Naive thymus-derived CD4-positive, alpha-beta T cell (primary cell): Measurements from ENCODE around the gene PSMB3. TPM values are rescaled to one million over a fixed set of nuclear protein-coding genes. Genes with fewer than 3 reads are reported as not detected.

Source experiments
- ATAC-seq: fragments of 150-1000 bp; cut with Tn5 transposase; 2 replicates; pipeline ENCODE4 v1.10.0; 2021; ENCODE audit warnings: mild to moderate bottlenecking, moderate library complexity
- CTCF ChIA-PET: fragments of 350-600 bp; sonication (Branson Sonifier 250); formaldehyde crosslinking; loops from one replicate; lab custom pipeline; 2021; ENCODE audit warnings: antibody characterized with exemption; lab: Charles Lee
- POLR2A ChIA-PET: fragments of 350-600 bp; sonication (Branson Sonifier 250); formaldehyde crosslinking; loops from one replicate; lab custom pipeline; 2021; ENCODE audit warnings: antibody characterized with exemption, inconsistent platforms; lab: Charles Lee
- DNase-seq, 9 donors: peaks; one replicate each; pipeline versions ENCODE4 v3.0.0 to v3.0.0-alpha.2; 2020 to 2022; ENCODE audit warnings: mixed read lengths in 1 of 9
- H3K27ac ChIP-seq: one replicate; pipeline ENCODE4 v1.7.0; 2013; ENCODE audit warnings: mild to moderate bottlenecking, low read depth, low read length, moderate library complexity
- H3K27me3 ChIP-seq, 2 donors: one replicate each; pipeline ENCODE4 v1.7.0; 2013; ENCODE audit warnings: low read length in 2 of 2, mild to moderate bottlenecking in 2 of 2, moderate library complexity in 2 of 2; ENCODE audit not compliant: control insufficient read depth in 2 of 2, insufficient read depth in 2 of 2
- H3K36me3 ChIP-seq, 3 experiments: 1 replicate in 2 of 3; 2 replicates in 1 of 3; pipeline ENCODE4 v1.7.0; 2013; ENCODE audit warnings: low read length in 3 of 3, mild to moderate bottlenecking in 3 of 3, moderate library complexity in 1 of 3; ENCODE audit not compliant: insufficient read depth in 3 of 3, control insufficient read depth in 2 of 3
- H3K4me1 ChIP-seq, 2 donors: one replicate each; pipeline ENCODE4 v1.7.0; 2013; ENCODE audit warnings: low read length in 2 of 2, mild to moderate bottlenecking in 2 of 2, moderate library complexity in 1 of 2; ENCODE audit not compliant: control insufficient read depth in 2 of 2, insufficient read depth in 2 of 2
- H3K4me3 ChIP-seq: 2 replicates; pipeline ENCODE4 v1.7.0; 2013; ENCODE audit warnings: mild to moderate bottlenecking, low read length
- H3K9me3 ChIP-seq, 3 experiments: 1 replicate in 2 of 3; 2 replicates in 1 of 3; pipeline ENCODE4 v1.7.0; 2013; ENCODE audit warnings: low read length in 3 of 3; ENCODE audit not compliant: control insufficient read depth in 2 of 3
- H3K27ac Mint-ChIP-seq, 9 donors: one replicate each; pipeline ENCODE4 v1.8.0; 2020 to 2022; ENCODE audit warnings: mixed read lengths in 9 of 9, mild to moderate bottlenecking in 8 of 9, moderate library complexity in 5 of 9, inconsistent platforms in 2 of 9
- H3K27me3 Mint-ChIP-seq, 5 donors: one replicate each; pipeline ENCODE4 v1.8.0; 2021 to 2022; ENCODE audit warnings: mixed read lengths in 5 of 5, mild to moderate bottlenecking in 1 of 5
- H3K36me3 Mint-ChIP-seq, 5 donors: one replicate each; pipeline ENCODE4 v1.8.0; 2020 to 2022; ENCODE audit warnings: mixed read lengths in 5 of 5, mild to moderate bottlenecking in 3 of 5, inconsistent platforms in 1 of 5
- H3K4me1 Mint-ChIP-seq, 7 donors: one replicate each; pipeline ENCODE4 v1.8.0; 2020 to 2022; ENCODE audit warnings: mixed read lengths in 7 of 7, mild to moderate bottlenecking in 3 of 7, inconsistent platforms in 1 of 7
- H3K4me3 Mint-ChIP-seq, 10 donors: one replicate each; pipeline ENCODE4 v1.8.0; 2020 to 2022; ENCODE audit warnings: mild to moderate bottlenecking in 10 of 10, mixed read lengths in 10 of 10, moderate library complexity in 6 of 10, inconsistent platforms in 2 of 10
- H3K9me3 Mint-ChIP-seq, 11 donors: one replicate each; pipeline ENCODE4 v1.8.0; 2020 to 2022; ENCODE audit warnings: mixed read lengths in 11 of 11, mild to moderate bottlenecking in 4 of 11, inconsistent platforms in 1 of 11, moderate library complexity in 1 of 11
- intact Hi-C, 2 donors: fragments of 100-400 bp; cut with micrococcal nuclease; formaldehyde crosslinking; loops; one replicate each; pipeline ENCODE4 v1.15.1; 2023
- polyA plus RNA-seq, 2 donors: library from polyadenylated mRNA; unstranded; fragments of 300-500 nt; fragmentation: Illumina TruSeq; gene quantifications; one replicate each; pipeline ENCODE4 v1.2.3, GENCODE V29; 2021
- total RNA-seq, 6 experiments: library from RNA in 5 of 6; stranded (reverse) in 5 of 6; gene quantifications; 1 replicate in 5 of 6; 2 replicates in 1 of 6; pipeline ENCODE4 v1.2.3 and lab custom pipeline; 2021 to 2026

The PSMB3 gene
- total and polyA plus RNA-seq, 7 experiments from 2014 or later, result 60.8 to 410 (median 102) TPM

- POLR2A ChIA-PET, result interaction anchor here (0.8 to 14.1 kb wide), 10 partner anchors 10 to 148 kb away, joined by 3 to 317 read pairs (median 5); partner anchors contain the start of genes CISD3 and RPL23
- Mint-ChIP-seq H3K27me3 (no peaks in the 10 kb centered on the region), H3K36me3 (peaks cover 8 to 34% (median 9%) of the 10 kb centered on the region in 5 donors), H3K27ac (peak overlapping the region in 6 of 9 donors; percentile 38 to 98 (median 89)), H3K4me3 (peak overlapping the region; percentile 65 to 100 (median 97)), H3K9me3 (peaks cover 0 to 2% (median 0%) of the 10 kb centered on the region in 11 donors), H3K4me1 (peaks cover 35 to 58% (median 46%) of the 10 kb centered on the region in 7 donors)
- CTCF ChIA-PET, result interaction anchor here (0.6 to 1.9 kb wide), 4 partner anchors 23 to 30 kb away, joined by 3 to 14 read pairs (median 5); no protein-coding TSS in a partner anchor
- Histone ChIP-seq H3K27ac (peak overlapping the region; percentile 71), H3K4me3 (peak overlapping the region; percentile 73), H3K27me3 (no peaks in the 10 kb centered on the region), H3K9me3 (no peaks in the 10 kb centered on the region), H3K36me3 (peaks cover 15 to 37% (median 20%) of the 10 kb centered on the region in 3 experiments), H3K4me1 (peaks cover 27 to 29% of the 10 kb centered on the region in 2 donors)
- DNase-seq, result peak in 2 of 9 donors; percentile 23 to 51
- intact Hi-C loops, result loop anchor here (1.0 kb wide), 3 partner anchors 23 to 46 kb away; no protein-coding TSS in a partner anchor
- no peak for ATAC-seq
Measured at GRCh38 chr17:38705523-38705802, 47.1 kb upstream of the PSMB3 start.

- Mint-ChIP-seq H3K4me1 (peaks cover 39 to 61% (median 51%) of the 10 kb centered on the region in 7 donors), H3K27me3 (no peaks in the 10 kb centered on the region), H3K9me3 (peaks cover 0 to 2% (median 0%) of the 10 kb centered on the region in 11 donors), H3K36me3 (peaks cover 8 to 38% (median 9%) of the 10 kb centered on the region in 5 donors), H3K27ac (peak overlapping the region; percentile 80 to 96 (median 89)), H3K4me3 (peak overlapping the region; percentile 94 to 100 (median 98))
- Histone ChIP-seq H3K4me1 (peaks cover 26 to 27% of the 10 kb centered on the region in 2 donors), H3K36me3 (peaks cover 17 to 42% (median 20%) of the 10 kb centered on the region in 3 experiments), H3K27ac (peak overlapping the region; percentile 71), H3K4me3 (peak overlapping the region; percentile 73), H3K9me3 (no peaks in the 10 kb centered on the region), H3K27me3 (no peaks in the 10 kb centered on the region)
- ChIA-PET POLR2A (interaction anchor here (0.7 to 14.1 kb wide), 16 partner anchors 9 to 494 kb away, joined by 3 to 317 read pairs (median 6); partner anchors contain the start of genes CISD3, PSMB3, RPL19 and RPL23), CTCF (interaction anchor here (0.6 to 1.8 kb wide), 6 partner anchors 11 to 29 kb away, joined by 3 to 13 read pairs (median 4); no protein-coding TSS in a partner anchor)
- intact Hi-C loops, result loop anchor here (1.0 kb wide), 3 partner anchors 22 to 45 kb away; no protein-coding TSS in a partner anchor
- ATAC-seq (no peak), DNase-seq (peak in 5 of 9 donors; percentile 13 to 36 (median 19))
Measured at GRCh38 chr17:38705803-38706504, 46.6 kb upstream of the PSMB3 start.

- no peaks in the 10 kb centered on the region for H3K27me3 Mint-ChIP-seq
- Histone ChIP-seq H3K27me3 (no peaks in the 10 kb centered on the region), H3K36me3 (peaks cover 17 to 49% (median 20%) of the 10 kb centered on the region in 3 experiments), H3K27ac (peak overlapping the region; percentile 71), H3K4me1 (peaks cover 18 to 22% of the 10 kb centered on the region in 2 donors), H3K4me3 (peak overlapping the region; percentile 73), H3K9me3 (no peaks in the 10 kb centered on the region)
- H3K27ac Mint-ChIP-seq, result peak overlapping the region; percentile 81 to 96 (median 89)
- ATAC-seq (no peak), DNase-seq (peak in 5 of 9 donors; percentile 20 to 42 (median 21))
- peak overlapping the region; percentile 94 to 100 (median 98) for H3K4me3 Mint-ChIP-seq
- CTCF ChIA-PET, result interaction anchor here (0.6 to 1.8 kb wide), 6 partner anchors 11 to 30 kb away, joined by 3 to 13 read pairs (median 4); no protein-coding TSS in a partner anchor
- peaks cover 0 to 2% (median 0%) of the 10 kb centered on the region in 11 donors for H3K9me3 Mint-ChIP-seq
- peaks cover 8 to 42% (median 9%) of the 10 kb centered on the region in 5 donors for H3K36me3 Mint-ChIP-seq
- intact Hi-C loops, result loop anchor here in 1 of 2 donors (1.0 kb wide), 1 partner anchor 22 kb away; no protein-coding TSS in a partner anchor
- H3K4me1 Mint-ChIP-seq, result peaks cover 34 to 61% (median 48%) of the 10 kb centered on the region in 7 donors
- POLR2A ChIA-PET, result interaction anchor here (0.7 to 14.1 kb wide), 12 partner anchors 10 to 493 kb away, joined by 3 to 317 read pairs (median 6); partner anchors contain the start of genes CISD3, PSMB3, RPL19 and RPL23
Measured at GRCh38 chr17:38706505-38707216, 45.9 kb upstream of the PSMB3 start.

- H3K4me3 ChIP-seq, result no peak overlapping the region
- ATAC-seq, result no peak
- no peaks in the 10 kb centered on the region for H3K9me3 ChIP-seq
- no peak for DNase-seq
- Mint-ChIP-seq H3K4me3 (peak overlapping the region; percentile 63 to 100 (median 96)), H3K9me3 (peaks cover 0 to 2% (median 0%) of the 10 kb centered on the region in 11 donors), H3K27me3 (no peaks in the 10 kb centered on the region), H3K4me1 (peaks cover 36 to 62% (median 46%) of the 10 kb centered on the region in 7 donors), H3K27ac (peak overlapping the region; percentile 81 to 96 (median 89)), H3K36me3 (peaks cover 8 to 43% (median 9%) of the 10 kb centered on the region in 5 donors)
- no peaks in the 10 kb centered on the region for H3K27me3 ChIP-seq
- H3K27ac ChIP-seq, result peak overlapping the region; percentile 71
- intact Hi-C loops, result no loop called here
- ChIA-PET CTCF (interaction anchor here (0.6 to 1.0 kb wide), 2 partner anchors 56 to 293 kb away, joined by 3 to 5 read pairs; no protein-coding TSS in a partner anchor), POLR2A (interaction anchor here (0.8 to 14.1 kb wide), 6 partner anchors 14 to 44 kb away, joined by 3 to 317 read pairs (median 8); partner anchors contain the start of genes CISD3 and PSMB3)
- H3K4me1 ChIP-seq, result peaks cover 15 to 22% of the 10 kb centered on the region in 2 donors
- H3K36me3 ChIP-seq, result peaks cover 17 to 61% (median 23%) of the 10 kb centered on the region in 3 experiments
Measured at GRCh38 chr17:38707678-38708351, 44.7 kb upstream of the PSMB3 start.

- H3K27me3 ChIP-seq, result no peaks in the 10 kb centered on the region
- H3K9me3 ChIP-seq, result no peaks in the 10 kb centered on the region
- ATAC-seq, result no peak
- no peak overlapping the region for H3K27ac ChIP-seq
- H3K4me3 ChIP-seq, result no peak overlapping the region
- Mint-ChIP-seq H3K27me3 (no peaks in the 10 kb centered on the region), H3K36me3 (peaks cover 8 to 49% (median 9%) of the 10 kb centered on the region in 5 donors), H3K4me1 (peaks cover 37 to 59% (median 46%) of the 10 kb centered on the region in 7 donors), H3K27ac (peak overlapping the region in 8 of 9 donors; percentile 58 to 85 (median 68)), H3K9me3 (peaks cover 0 to 2% (median 0%) of the 10 kb centered on the region in 11 donors), H3K4me3 (no peak overlapping the region)
- no peak for DNase-seq
- peaks cover 15 to 22% of the 10 kb centered on the region in 2 donors for H3K4me1 ChIP-seq
- intact Hi-C loops, result no loop called here
- ChIA-PET CTCF (interaction anchor here (1.0 to 1.5 kb wide), 2 partner anchors 19 to 295 kb away, joined by 3 to 6 read pairs; no protein-coding TSS in a partner anchor), POLR2A (interaction anchor here (0.5 to 14.1 kb wide), 4 partner anchors 12 to 124 kb away, joined by 3 to 317 read pairs (median 8); partner anchors contain the start of gene CISD3)
- peaks cover 17 to 75% (median 28%) of the 10 kb centered on the region in 3 experiments for H3K36me3 ChIP-seq
Measured at GRCh38 chr17:38709104-38709820, 43.3 kb upstream of the PSMB3 start.
